Neural progenitor cell (in vitro differentiated cells): Measurements from ENCODE around the gene CCDC73.

Experiments used
- CTCF ChIP-seq: fragments of 200-600 bp; sonication (generic); IDR thresholded peaks from 2 replicates; pipeline ENCODE4 v1.5.1; 2017; ENCODE audit warnings: antibody characterized with exemption, mild to moderate bottlenecking
- EZH2phosphoT487 ChIP-seq: fragments of 200-600 bp; sonication (generic); IDR thresholded peaks from 2 replicates; pipeline ENCODE4 v1.6.1; 2017; ENCODE audit warnings: antibody characterized with exemption

GRCh38 chr11:32584921-32585320, 209.5 kb downstream of the CCDC73 start:
- no peak for TF ChIP-seq EZH2phosphoT487
- no peak for TF ChIP-seq CTCF
